ENCODE data around the gene ZDHHC20.

Gene ZDHHC20

GRCh38 chr13:21330126-21330861, 128.8 kb downstream of the ZDHHC20 start:
- in situ Hi-C loops (cut with MboI; ENCODE audit: low sequenced_read_pairs) = no loop called here

DNA sequence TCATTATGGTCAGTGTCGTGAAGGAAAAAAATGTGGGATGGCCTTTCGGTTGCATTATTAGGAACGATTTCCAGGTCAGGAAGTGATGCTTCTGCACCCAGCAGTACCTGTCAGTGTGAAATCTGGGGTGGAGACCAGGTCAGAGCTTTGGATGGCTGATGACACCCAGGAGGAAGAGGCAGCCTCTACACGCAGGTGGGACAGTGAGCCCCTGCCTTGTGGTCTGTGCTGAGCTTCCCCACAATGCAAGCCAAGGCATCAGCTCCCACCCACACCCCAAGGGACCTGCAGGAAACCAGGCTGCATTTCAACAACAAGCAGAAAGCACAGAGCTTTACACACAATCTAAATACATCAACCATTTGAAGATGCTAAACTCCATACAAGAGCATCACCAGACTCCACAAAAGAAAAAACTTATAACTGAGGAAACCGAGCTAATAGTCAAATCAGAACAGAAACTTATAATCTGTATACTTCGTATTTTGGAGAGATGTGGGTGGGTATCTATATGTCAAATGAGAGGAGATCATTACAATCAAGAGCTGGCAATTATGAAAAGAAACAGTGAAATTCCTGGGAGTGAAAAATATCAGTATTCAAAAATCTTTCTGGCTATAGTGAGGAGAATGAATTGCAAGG, 130.1 kb downstream of the ZDHHC20 start:
- in situ Hi-C loops (cut with MboI; ENCODE audit: low sequenced_read_pairs) = no loop called here

GRCh38 chr13:21328201-21328600, 130.9 kb downstream of the ZDHHC20 start:
- in situ Hi-C loops (cut with MboI; ENCODE audit: low sequenced_read_pairs) = no loop called here

DNA sequence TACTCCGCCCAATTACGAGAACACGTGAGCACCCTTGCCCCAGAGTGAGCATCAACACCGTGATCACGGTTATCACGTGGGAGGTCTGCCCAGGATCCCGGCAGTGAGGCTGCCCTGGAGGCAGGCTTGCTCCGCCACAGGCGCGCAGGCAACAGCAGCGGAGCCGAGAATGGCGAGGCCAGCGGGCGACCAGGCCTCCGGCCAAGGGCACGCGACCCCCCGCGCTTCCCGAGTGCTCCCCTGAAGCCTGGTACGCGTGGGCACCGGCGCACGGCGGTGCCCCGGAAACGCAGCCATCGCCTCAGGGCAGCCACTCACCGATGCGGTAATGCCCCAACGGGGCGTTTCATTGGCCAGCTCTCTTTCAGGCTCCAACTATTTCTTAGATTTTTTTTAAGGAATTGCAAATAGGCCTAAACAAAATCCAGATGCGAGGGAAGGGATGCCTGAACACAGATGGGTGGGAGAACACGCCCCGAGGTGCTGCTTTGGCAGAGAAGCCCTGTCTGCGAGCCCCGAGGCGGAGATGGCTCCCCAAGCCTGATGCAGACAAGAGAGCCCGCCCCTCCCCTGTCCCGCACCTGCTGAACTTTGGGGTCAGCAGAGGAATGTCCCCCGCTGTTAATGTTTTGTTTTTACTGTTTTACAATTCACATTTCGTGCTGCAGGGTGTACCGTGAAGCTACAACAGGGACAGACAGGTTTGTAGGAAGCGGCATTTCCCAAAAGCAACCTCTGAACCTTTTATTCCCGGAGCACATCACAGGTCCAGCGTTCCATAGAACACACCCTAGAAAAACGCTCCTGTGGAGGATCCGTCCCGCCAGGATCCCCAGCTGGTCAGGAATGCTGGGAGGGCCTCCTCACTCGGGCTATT, 132.7 kb downstream of the ZDHHC20 start:
- in situ Hi-C loops (cut with MboI; ENCODE audit: low sequenced_read_pairs) = no loop called here

DNA sequence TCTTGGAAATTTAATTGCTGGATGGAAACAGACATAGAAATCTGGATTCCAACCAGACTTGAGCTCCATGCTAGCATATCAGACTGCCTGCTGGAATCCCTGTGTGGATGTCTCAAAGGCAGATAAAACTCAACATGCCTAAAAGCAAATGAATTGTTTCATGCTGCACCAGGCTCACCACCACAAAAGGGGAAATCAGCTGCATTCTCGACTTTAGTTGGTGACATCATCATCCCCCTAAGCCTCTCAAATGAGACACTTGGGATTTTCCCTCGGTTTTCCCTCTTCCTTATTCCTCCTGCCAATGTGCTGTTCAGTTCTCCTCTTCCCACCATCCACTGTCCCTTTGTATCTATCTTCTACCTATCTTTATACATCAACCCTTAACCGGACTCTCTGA, 134.3 kb downstream of the ZDHHC20 start:
- in situ Hi-C loops (cut with MboI; ENCODE audit: low sequenced_read_pairs) = no loop called here

DNA sequence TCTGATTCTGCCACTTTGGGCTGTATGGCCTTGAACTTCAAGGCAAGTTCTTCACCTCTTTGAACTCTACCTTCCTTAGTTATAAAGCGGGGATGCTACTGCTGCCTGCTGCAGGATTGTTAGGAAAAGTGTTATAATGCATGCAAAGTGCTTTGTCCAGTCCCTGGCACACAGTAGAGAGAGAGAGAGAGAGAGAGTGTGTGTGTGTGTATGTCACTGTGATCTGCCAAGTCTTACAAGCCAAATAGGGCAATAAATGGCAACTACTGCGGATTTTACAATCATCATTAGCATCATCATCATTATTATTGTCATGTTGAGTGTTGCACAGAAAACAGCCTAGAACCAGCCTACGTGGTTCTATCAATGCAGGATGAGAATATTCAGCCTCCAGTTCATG, 136.1 kb downstream of the ZDHHC20 start:
- in situ Hi-C loops (cut with MboI; ENCODE audit: low sequenced_read_pairs) = no loop called here
